ENCODE measurements around the gene EFCAB13.

- no peak for TF ChIP-seq CTCF (IDR thresholded peaks at IDR 0.05)
- no peak for TF ChIP-seq POLR2A (IDR thresholded peaks at IDR 0.05)
Measured at GRCh38 chr17:47388825-47389224, 65.1 kb downstream of the EFCAB13 start.
